SK-N-SH treated with all-trans-retinoic acid at 6 μM for 48 hours (cell line): Measurements from ENCODE around the gene IL23R.

Source experiments
- ISL1 ChIP-seq: fragments of 250-450 bp; sonication (Bioruptor Pico); IDR thresholded peaks from 2 replicates; pipeline ENCODE4 v2.1.2; 2022; ENCODE audit warnings: mild to moderate bottlenecking, moderate library complexity
- PATZ1 ChIP-seq: fragments of 250-450 bp; sonication (Bioruptor Pico); IDR thresholded peaks from 2 replicates; pipeline ENCODE4 v1.8.0; 2020; ENCODE audit warnings: mild to moderate bottlenecking, moderate library complexity, borderline replicate concordance
- TCF4 ChIP-seq: fragments of 250-450 bp; sonication (Bioruptor Pico); IDR thresholded peaks from 2 replicates; pipeline ENCODE4 v1.8.0; 2021; ENCODE audit warnings: mild to moderate bottlenecking, moderate library complexity, borderline replicate concordance
- TSHZ2 ChIP-seq: fragments of 250-450 bp; sonication (Bioruptor Pico); IDR thresholded peaks from 2 replicates; pipeline ENCODE4 v1.5.0; 2020; ENCODE audit warnings: mild to moderate bottlenecking, moderate library complexity
- ZFP30 ChIP-seq: fragments of 450-650 bp; formaldehyde crosslinking; IDR thresholded peaks from 2 replicates; pipeline ENCODE4 v1.5.0; 2022; ENCODE audit warnings: mild to moderate bottlenecking, moderate library complexity

- TF ChIP-seq TCF4 (no peak), TSHZ2 (CRISPR knock-in tag) (no peak), ISL1 (CRISPR knock-in tag) (no peak), PATZ1 (CRISPR knock-in tag) (no peak), ZFP30 (CRISPR knock-in tag) (no peak)
Observed at GRCh38 chr1:67149179-67149770, 17.0 kb upstream of the IL23R start.
